K562 (cell line): ENCODE measurements around the gene ELMO1.

ENCODE experiments used
- ARNT ChIP-seq, 2 experiments: fragments of 450-650 bp; IDR thresholded peaks; 2 replicates each; pipeline ENCODE4 v1.6.1; 2016; ENCODE audit warnings: mild to moderate bottlenecking in 1 of 2
- CC2D1A ChIP-seq: fragments of 450-650 bp; IDR thresholded peaks from 2 replicates; pipeline ENCODE4 v1.6.1; 2017; ENCODE audit warnings: mild to moderate bottlenecking
- POLR2AphosphoS5 ChIP-seq: IDR thresholded peaks from 2 replicates; pipeline ENCODE4 v1.6.1; 2011; ENCODE audit warnings: mild to moderate bottlenecking, low read depth, low read length, moderate library complexity; ENCODE audit not compliant: control insufficient read depth, insufficient read depth
- STAG1 ChIP-seq: sonication (generic); formaldehyde crosslinking; IDR thresholded peaks from 2 replicates; pipeline ENCODE4 v1.5.0; 2020; ENCODE audit warnings: missing genetic modification reagents, borderline replicate concordance

DNA sequence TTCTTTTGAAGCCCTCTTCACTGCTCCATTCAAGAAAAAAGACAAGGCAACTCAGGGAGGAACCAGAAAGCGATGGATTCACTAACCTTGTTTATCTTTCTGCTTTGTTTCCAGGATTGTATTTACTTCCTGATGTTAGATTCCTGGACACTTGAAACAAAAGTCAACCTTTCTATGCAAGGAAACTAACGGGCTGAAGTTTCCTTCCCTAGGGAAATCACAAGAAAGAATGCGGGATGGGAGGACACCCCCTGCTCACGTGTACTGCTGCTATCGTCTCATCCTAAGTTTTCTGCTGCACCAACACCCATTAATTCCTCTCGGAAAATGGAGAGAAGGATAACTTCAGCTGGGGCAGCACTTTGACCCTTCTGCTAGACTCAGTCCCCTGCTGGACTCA is 50.3 kb downstream of the ELMO1 start:
- no peak for TF ChIP-seq ARNT (IDR thresholded peaks at IDR 0.05)
- no peak for TF ChIP-seq STAG1 (CRISPR knock-in tag)
- no peak for TF ChIP-seq CC2D1A
- no peak for TF ChIP-seq POLR2AphosphoS5
